A549 (cell line): Measurements from ENCODE around the gene CHCHD6.

Experiments used
- CEBPB ChIP-seq, 2 experiments: fragments of >200 bp in 1 of 2; sonication (Bioruptor Twin) in 1 of 2; formaldehyde crosslinking in 1 of 2; IDR thresholded peaks; 2 replicates each; pipeline ENCODE4 v1.6.1; 2012 to 2016
- CHD2 ChIP-seq: fragments of 150-350 bp; IDR thresholded peaks from 2 replicates; pipeline ENCODE4 v1.6.1; 2014; ENCODE audit warnings: low read length; ENCODE audit not compliant: partially characterized antibody
- HDAC2 ChIP-seq: fragments of 200-600 bp; sonication (generic); IDR thresholded peaks from 2 replicates; pipeline ENCODE4 v1.6.1; 2016
- HOXB13 ChIP-seq: fragments of 250-450 bp; sonication (Bioruptor Pico); IDR thresholded peaks from 2 replicates; pipeline ENCODE4 v1.5.0; 2020; ENCODE audit warnings: low read depth, mild to moderate bottlenecking, moderate library complexity
- MAX ChIP-seq: IDR thresholded peaks from 2 replicates; pipeline ENCODE4 v1.6.1; 2012
- MAZ ChIP-seq: fragments of 150-350 bp; IDR thresholded peaks from 2 replicates; pipeline ENCODE4 v1.6.1; 2014; ENCODE audit warnings: antibody characterized with exemption, low read depth, low read length, borderline replicate concordance
- NR3C1 ChIP-seq: fragments of >200 bp; sonication (Bioruptor Twin); formaldehyde crosslinking; IDR thresholded peaks from 3 replicates; pipeline ENCODE4 v1.6.1; 2017
- POLR2A ChIP-seq: IDR thresholded peaks from 2 replicates; pipeline ENCODE4 v1.6.1; 2012; ENCODE audit warnings: mild to moderate bottlenecking, low read length
- RFX5 ChIP-seq: fragments of 450-650 bp; IDR thresholded peaks from 2 replicates; pipeline ENCODE4 v1.7.1; 2014; ENCODE audit warnings: antibody characterized with exemption, mild to moderate bottlenecking, moderate library complexity
- TF ChIP-seq, protein P1 (sequence below): fragments of >200 bp; sonication (Bioruptor Twin); formaldehyde crosslinking; IDR thresholded peaks from 3 replicates; pipeline ENCODE4 v1.5.1; 2016
- TF ChIP-seq, protein P2 (sequence below): fragments of 200-600 bp; sonication (generic); IDR thresholded peaks from 2 replicates; pipeline ENCODE4 v1.6.1; 2016; ENCODE audit warnings: antibody characterized with exemption, mild to moderate bottlenecking, moderate library complexity

DNA sequence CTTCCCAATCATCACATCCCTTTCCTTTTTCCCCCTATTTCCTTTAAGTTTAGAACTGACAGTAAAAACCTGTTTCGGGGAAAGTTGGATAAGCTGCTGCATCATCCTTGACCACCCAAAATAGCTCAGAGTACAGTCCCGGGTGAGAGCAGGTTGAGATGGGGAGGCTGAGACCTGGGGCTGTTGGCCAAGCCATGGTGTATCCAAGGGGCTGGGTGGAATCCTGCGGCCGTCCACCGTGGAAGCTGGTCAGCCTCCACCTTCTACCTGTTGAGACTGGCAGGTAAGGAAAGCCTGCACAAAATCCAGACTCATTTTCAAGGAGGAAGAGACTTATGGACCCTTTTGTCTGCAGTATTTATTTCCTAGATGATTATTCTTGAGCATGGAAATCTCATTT is 150.6 kb downstream of the CHCHD6 start:
- no peak for TF ChIP-seq HOXB13
- TF ChIP-seq, protein P1, sequence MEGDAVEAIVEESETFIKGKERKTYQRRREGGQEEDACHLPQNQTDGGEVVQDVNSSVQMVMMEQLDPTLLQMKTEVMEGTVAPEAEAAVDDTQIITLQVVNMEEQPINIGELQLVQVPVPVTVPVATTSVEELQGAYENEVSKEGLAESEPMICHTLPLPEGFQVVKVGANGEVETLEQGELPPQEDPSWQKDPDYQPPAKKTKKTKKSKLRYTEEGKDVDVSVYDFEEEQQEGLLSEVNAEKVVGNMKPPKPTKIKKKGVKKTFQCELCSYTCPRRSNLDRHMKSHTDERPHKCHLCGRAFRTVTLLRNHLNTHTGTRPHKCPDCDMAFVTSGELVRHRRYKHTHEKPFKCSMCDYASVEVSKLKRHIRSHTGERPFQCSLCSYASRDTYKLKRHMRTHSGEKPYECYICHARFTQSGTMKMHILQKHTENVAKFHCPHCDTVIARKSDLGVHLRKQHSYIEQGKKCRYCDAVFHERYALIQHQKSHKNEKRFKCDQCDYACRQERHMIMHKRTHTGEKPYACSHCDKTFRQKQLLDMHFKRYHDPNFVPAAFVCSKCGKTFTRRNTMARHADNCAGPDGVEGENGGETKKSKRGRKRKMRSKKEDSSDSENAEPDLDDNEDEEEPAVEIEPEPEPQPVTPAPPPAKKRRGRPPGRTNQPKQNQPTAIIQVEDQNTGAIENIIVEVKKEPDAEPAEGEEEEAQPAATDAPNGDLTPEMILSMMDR: no peak
- no peak for TF ChIP-seq MAZ
- no peak for TF ChIP-seq POLR2A
- TF ChIP-seq, protein P2, sequence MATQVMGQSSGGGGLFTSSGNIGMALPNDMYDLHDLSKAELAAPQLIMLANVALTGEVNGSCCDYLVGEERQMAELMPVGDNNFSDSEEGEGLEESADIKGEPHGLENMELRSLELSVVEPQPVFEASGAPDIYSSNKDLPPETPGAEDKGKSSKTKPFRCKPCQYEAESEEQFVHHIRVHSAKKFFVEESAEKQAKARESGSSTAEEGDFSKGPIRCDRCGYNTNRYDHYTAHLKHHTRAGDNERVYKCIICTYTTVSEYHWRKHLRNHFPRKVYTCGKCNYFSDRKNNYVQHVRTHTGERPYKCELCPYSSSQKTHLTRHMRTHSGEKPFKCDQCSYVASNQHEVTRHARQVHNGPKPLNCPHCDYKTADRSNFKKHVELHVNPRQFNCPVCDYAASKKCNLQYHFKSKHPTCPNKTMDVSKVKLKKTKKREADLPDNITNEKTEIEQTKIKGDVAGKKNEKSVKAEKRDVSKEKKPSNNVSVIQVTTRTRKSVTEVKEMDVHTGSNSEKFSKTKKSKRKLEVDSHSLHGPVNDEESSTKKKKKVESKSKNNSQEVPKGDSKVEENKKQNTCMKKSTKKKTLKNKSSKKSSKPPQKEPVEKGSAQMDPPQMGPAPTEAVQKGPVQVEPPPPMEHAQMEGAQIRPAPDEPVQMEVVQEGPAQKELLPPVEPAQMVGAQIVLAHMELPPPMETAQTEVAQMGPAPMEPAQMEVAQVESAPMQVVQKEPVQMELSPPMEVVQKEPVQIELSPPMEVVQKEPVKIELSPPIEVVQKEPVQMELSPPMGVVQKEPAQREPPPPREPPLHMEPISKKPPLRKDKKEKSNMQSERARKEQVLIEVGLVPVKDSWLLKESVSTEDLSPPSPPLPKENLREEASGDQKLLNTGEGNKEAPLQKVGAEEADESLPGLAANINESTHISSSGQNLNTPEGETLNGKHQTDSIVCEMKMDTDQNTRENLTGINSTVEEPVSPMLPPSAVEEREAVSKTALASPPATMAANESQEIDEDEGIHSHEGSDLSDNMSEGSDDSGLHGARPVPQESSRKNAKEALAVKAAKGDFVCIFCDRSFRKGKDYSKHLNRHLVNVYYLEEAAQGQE: no peak
- TF ChIP-seq CHD2: no peak
- no peak for TF ChIP-seq HDAC2
- TF ChIP-seq MAX: no peak
- no peak for TF ChIP-seq RFX5
- no peak for TF ChIP-seq CEBPB (IDR thresholded peaks at IDR 0.05)
- TF ChIP-seq NR3C1: no peak
